Neural cell (in vitro differentiated cells): Measurements from ENCODE around the gene PRPF40A.

ENCODE experiments used
- CTCF ChIP-seq: fragments of 450-650 bp; IDR thresholded peaks from 2 replicates; pipeline ENCODE4 v1.5.1; 2014; ENCODE audit warnings: antibody characterized with exemption, mild to moderate bottlenecking, moderate library complexity; ENCODE audit not compliant: poor library complexity, severe bottlenecking
- EP300 ChIP-seq: fragments of 450-650 bp; conservative IDR thresholded peaks from 2 replicates; pipeline ENCODE4 v1.6.1; 2014; ENCODE audit warnings: antibody characterized with exemption, mild to moderate bottlenecking, moderate library complexity; ENCODE audit not compliant: poor library complexity, severe bottlenecking
- EZH2 ChIP-seq: fragments of 200-600, 300-800 bp; shearing (Covaris generic), sonication (generic); IDR thresholded peaks from 2 replicates; pipeline ENCODE4 v1.6.1; 2014; ENCODE audit warnings: antibody characterized with exemption, low read length, borderline replicate concordance, mild to moderate bottlenecking; ENCODE audit not compliant: insufficient read depth, poor library complexity, severe bottlenecking
- MXI1 ChIP-seq: fragments of 450-650 bp; conservative IDR thresholded peaks from 2 replicates; pipeline ENCODE4 v1.6.1; 2014; ENCODE audit warnings: antibody characterized with exemption, mild to moderate bottlenecking; ENCODE audit not compliant: poor library complexity, severe bottlenecking
- POLR2AphosphoS5 ChIP-seq: IDR thresholded peaks from 2 replicates; pipeline ENCODE4 v1.6.1; 2012
- RAD21 ChIP-seq: fragments of 450-650 bp; conservative IDR thresholded peaks from 2 replicates; pipeline ENCODE4 v1.6.1; 2014; ENCODE audit warnings: antibody characterized with exemption, mild to moderate bottlenecking, moderate library complexity
- SMC3 ChIP-seq: fragments of 450-650 bp; conservative IDR thresholded peaks from 2 replicates; pipeline ENCODE4 v1.6.1; 2014; ENCODE audit warnings: antibody characterized with exemption, mild to moderate bottlenecking, moderate library complexity; ENCODE audit not compliant: poor library complexity
- TAF1 ChIP-seq: IDR thresholded peaks from 2 replicates; pipeline ENCODE4 v1.6.1; 2012; ENCODE audit warnings: low read depth
- TF ChIP-seq, protein P1 (sequence below): IDR thresholded peaks from 2 replicates; pipeline ENCODE4 v1.6.1; 2012; ENCODE audit warnings: borderline replicate concordance

- TF ChIP-seq CTCF (no peak), EZH2 (no peak), TAF1 (no peak), POLR2AphosphoS5 (no peak), RAD21 (no peak), MXI1 (no peak), EP300 (no peak), SMC3 (no peak)
- TF ChIP-seq, protein P1, sequence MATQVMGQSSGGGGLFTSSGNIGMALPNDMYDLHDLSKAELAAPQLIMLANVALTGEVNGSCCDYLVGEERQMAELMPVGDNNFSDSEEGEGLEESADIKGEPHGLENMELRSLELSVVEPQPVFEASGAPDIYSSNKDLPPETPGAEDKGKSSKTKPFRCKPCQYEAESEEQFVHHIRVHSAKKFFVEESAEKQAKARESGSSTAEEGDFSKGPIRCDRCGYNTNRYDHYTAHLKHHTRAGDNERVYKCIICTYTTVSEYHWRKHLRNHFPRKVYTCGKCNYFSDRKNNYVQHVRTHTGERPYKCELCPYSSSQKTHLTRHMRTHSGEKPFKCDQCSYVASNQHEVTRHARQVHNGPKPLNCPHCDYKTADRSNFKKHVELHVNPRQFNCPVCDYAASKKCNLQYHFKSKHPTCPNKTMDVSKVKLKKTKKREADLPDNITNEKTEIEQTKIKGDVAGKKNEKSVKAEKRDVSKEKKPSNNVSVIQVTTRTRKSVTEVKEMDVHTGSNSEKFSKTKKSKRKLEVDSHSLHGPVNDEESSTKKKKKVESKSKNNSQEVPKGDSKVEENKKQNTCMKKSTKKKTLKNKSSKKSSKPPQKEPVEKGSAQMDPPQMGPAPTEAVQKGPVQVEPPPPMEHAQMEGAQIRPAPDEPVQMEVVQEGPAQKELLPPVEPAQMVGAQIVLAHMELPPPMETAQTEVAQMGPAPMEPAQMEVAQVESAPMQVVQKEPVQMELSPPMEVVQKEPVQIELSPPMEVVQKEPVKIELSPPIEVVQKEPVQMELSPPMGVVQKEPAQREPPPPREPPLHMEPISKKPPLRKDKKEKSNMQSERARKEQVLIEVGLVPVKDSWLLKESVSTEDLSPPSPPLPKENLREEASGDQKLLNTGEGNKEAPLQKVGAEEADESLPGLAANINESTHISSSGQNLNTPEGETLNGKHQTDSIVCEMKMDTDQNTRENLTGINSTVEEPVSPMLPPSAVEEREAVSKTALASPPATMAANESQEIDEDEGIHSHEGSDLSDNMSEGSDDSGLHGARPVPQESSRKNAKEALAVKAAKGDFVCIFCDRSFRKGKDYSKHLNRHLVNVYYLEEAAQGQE, result no peak
Measured at GRCh38 chr2:152623076-152623740, 94.1 kb downstream of the PRPF40A start.
